HG02943 (cell line): ENCODE measurements around the gene BDNF.

Experiments
- ATAC-seq: cut with Tn5 transposase; IDR thresholded peaks from one replicate; pipeline ENCODE4 v1.9.1; 2021; ENCODE audit warnings: mild to moderate bottlenecking, low read depth, moderate library complexity; ENCODE audit not compliant: unreplicated experiment

The BDNF gene

DNA sequence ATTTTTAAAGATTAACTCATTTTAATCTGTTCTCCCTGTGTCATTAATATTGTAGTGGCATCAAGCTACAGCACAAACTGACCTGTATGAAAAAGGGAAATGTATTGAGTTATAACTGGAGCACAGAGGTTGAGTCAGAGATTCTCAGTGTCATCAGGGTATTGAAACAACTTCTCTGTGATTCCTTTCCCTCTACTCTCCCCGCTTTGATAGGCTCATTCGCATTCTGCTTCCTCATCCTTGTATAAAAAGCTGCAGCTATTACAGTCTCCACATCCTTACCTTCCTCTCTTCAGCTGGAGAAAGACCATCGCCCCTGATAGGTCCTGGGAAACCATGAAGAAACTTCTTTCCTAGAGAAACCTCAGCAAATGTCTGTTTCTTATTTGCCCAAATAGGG lies 90.0 kb downstream of the BDNF start:
- ATAC-seq: no peak

DNA sequence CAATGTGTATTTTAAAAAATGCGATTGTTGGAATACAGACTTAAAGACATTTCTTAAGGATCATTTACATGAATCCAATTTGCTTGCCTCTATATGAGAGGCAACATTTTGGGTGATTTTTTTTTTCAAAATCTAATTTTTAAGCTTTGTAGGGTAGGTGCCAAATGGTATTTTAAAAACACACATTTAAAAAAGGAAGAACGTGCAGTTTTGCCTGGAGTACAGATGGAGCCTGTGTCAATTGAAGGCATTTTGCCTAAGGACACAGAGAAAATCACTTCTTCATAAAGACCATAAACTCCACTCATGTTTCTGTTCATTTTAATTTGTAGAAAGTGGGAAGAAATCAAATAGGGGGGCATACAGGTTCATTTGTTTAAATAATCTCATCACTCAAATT lies 91.3 kb downstream of the BDNF start:
- ATAC-seq: no peak

DNA sequence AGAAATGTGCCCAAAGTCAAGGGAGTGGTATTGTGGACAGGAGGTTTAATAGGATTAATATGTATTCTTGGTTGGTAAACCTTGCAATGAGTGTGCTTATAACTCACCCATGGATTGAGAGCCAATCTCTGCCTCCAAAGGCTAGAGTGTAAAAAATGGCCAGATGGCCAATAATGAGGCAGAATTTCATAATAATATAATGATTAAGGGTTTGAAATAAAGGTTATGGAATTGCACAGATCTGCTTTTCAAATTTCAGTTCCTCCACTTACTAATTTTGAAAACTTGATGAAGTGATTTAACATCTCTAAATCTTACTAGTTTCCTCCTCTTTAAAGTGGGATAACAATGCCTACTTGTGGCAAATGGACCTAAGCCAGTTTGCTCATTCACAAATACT lies 94.8 kb downstream of the BDNF start:
- no peak for ATAC-seq
